Fibroblast of skin of abdomen (primary cell): ENCODE measurements around the gene VPS4A.

Experiments
- DNase-seq: peaks from one replicate; pipeline ENCODE4 v3.0.0-alpha.2; 2013

Gene VPS4A

GRCh38 chr16:69307091-69307490, 4.1 kb upstream of the VPS4A start:
- DNase-seq = no peak

GRCh38 chr16:69307856-69308255, 3.3 kb upstream of the VPS4A start:
- no peak for DNase-seq

- DNase-seq = no peak
Observed at GRCh38 chr16:69309316-69309715, 1.8 kb upstream of the VPS4A start.

- DNase-seq = peak; percentile 18
Observed at GRCh38 chr16:69311533-69312387, 610 bp downstream of the VPS4A start.

GRCh38 chr16:69313469-69313868, 2.3 kb downstream of the VPS4A start:
- no peak for DNase-seq

GRCh38 chr16:69314534-69314933, 3.4 kb downstream of the VPS4A start:
- DNase-seq = no peak

GRCh38 chr16:69315486-69316311, 4.5 kb downstream of the VPS4A start:
- DNase-seq = no peak

GRCh38 chr16:69316595-69317034, 5.5 kb downstream of the VPS4A start:
- no peak for DNase-seq

GRCh38 chr16:69318177-69318910, 7.2 kb downstream of the VPS4A start:
- DNase-seq = no peak

- DNase-seq = no peak
Observed at GRCh38 chr16:69318911-69319289, 7.8 kb downstream of the VPS4A start.

- DNase-seq = no peak
Observed at GRCh38 chr16:69319381-69319780, 8.2 kb downstream of the VPS4A start.

GRCh38 chr16:69319826-69320739, 8.9 kb downstream of the VPS4A start:
- DNase-seq = no peak

GRCh38 chr16:69320740-69321073, 9.6 kb downstream of the VPS4A start:
- no peak for DNase-seq

- no peak for DNase-seq
Observed at GRCh38 chr16:69321080-69321479, 9.9 kb downstream of the VPS4A start.

GRCh38 chr16:69322343-69322742, 11.2 kb downstream of the VPS4A start:
- no peak for DNase-seq

GRCh38 chr16:69323415-69323814, 12.3 kb downstream of the VPS4A start:
- DNase-seq = no peak

- DNase-seq = no peak
Observed at GRCh38 chr16:69324013-69324531, 12.9 kb downstream of the VPS4A start.

GRCh38 chr16:69324585-69325253, 13.6 kb downstream of the VPS4A start:
- DNase-seq = no peak

- DNase-seq = no peak
Observed at GRCh38 chr16:69325784-69326171, 14.6 kb downstream of the VPS4A start.

GRCh38 chr16:69326172-69326873, 15.2 kb downstream of the VPS4A start:
- no peak for DNase-seq
